HG03558 (cell line): ENCODE measurements around the gene DUSP6.
"Not testable (repeated sequence)": the region's sequence is repeated elsewhere in the genome, so short reads cannot be mapped to it uniquely, and the experiment has no call there.

Source experiments
- ATAC-seq: cut with Tn5 transposase; IDR thresholded peaks from one replicate; pipeline ENCODE4 v1.9.1; 2021; ENCODE audit warnings: moderate number of reproducible peaks; ENCODE audit not compliant: unreplicated experiment; ENCODE audit errors: extremely low read depth

Gene DUSP6

DNA sequence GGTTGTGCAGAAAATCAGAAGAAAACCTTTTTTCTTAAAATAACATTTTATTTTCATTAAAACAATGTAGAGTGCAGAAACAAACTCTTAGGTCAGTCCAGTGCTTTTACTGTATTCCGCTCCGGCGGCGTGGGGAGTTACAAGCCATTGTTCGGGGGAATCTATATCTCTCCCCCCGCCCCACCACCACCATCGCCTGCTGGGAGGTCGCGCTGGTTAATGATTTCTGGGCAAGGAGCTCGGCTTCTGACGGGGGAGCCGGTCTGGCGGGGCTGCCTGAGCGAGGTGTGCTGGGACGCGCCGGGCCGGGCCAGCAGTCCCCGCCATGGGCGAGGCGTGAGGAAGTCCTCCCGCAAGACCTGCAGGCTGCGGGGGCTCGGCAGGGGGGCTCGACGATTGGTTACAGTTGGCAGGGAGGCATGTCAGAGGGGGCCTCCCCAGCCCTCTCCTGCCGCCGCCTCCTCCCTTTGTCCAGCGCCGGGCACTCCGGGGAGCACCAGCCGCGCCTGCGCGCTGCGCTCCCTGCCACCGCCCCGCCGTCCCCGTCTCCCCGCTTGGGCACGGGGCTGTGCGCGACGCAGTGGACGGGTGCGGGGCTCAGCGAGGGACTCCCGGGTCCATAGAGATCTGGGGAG is 1.0 kb upstream of the DUSP6 start:
- ATAC-seq: no peak

DNA sequence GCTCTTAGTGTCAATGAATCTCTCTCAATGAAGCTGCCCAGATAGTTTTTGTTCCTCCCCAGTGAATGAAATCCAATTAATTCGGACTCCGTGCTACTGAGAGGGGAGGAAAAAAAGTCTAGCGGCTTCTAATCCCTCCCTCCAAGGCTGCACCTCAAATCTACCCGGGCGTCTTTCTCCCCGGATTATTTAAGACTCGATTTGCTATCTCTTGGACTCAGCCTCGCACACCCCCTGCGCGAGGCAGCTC is 134 bp downstream of the DUSP6 start:
- ATAC-seq: no peak

DNA sequence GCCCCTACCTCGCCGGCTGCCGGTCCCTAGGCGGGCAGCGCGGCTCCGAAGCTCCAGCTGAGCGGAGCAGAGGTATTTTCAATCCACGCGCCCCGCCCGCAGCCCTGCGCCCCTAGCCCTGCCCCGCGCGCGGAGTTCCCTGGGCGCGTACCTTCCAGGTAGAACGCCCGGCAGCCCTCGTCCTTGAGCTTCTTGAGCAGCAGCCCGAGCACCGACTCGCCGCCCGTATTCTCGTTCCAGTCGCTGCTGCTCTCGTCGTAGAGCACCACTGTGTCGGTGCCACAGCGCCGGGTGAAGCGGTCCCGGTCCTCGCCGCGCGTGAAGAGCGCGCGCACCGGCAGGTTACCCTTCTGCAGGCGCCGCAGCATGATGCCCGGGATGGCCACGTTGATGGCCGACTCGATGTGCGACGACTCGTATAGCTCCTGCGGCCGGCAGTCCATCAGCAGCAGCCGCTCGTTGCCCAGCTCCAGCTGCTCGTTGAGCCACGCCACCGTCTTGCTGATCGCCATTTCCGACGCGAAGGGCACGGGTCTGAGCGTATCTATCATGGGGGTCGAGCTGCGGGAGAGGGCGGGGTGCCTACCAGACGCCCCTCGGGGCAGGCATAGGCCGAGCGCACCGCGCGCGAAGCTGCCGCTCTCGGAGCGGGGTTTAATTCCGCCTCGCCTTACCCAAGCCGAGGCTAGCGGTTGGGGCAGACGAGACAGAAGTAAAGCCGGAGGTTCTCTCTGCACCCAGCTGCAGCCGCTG is 636 bp downstream of the DUSP6 start:
- no peak for ATAC-seq

DNA sequence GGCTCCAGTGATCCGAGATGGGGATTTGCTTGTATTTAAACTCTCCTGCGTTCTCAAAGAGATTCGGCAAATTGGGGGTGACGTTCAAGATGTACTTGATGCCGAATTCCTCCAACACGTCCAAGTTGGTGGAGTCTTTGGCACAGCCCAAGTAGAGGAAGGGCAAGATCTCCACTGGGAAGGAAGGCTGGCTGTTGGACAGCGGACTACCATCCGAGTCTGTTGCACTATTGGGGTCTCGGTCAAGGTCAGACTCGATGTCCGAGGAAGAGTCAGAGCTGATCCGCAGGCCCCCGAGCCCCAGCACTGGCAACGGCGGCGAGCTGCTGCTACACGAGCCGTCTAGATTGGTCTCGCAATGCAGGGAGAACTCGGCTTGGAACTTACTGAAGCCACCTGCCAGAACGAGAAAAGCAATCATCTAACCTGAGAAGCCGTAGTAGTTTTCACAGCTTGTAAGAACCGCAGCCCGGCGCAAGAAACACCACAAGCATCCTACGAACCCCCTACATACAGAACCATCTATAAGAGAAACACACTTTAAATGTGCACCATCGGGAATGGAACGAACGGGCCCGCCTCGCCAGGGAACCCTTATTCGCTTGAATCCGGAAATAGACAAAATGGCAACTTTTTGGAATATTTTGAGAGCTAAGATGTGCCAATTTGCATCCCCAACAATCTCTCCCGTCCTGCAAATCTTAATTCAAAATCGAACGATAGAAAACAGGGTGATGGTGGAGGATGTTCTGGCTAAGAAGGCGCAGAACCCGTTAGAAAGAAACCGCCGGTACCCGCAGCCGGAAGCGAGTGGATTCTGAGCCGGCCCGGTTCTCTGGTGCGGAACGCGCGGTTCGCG is 1.4 kb downstream of the DUSP6 start:
- no peak for ATAC-seq

DNA sequence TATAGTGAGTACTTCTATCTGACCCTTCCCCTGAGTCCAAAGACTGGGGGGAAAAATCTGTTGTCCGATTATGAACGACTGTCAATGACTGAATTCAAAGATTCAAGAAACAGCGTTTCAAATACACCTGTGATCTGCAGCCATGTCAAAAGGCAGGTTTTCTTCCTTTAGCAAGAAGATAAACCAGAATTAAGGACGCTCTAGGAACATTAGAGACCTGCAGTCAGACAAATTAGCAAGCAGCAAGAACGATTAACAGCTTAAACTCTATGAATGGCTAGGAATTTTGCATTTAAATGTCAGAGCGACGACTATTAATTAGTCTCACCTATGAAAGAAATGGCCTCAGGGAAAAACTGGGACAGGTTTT is 2.1 kb downstream of the DUSP6 start:
- ATAC-seq: no peak

DNA sequence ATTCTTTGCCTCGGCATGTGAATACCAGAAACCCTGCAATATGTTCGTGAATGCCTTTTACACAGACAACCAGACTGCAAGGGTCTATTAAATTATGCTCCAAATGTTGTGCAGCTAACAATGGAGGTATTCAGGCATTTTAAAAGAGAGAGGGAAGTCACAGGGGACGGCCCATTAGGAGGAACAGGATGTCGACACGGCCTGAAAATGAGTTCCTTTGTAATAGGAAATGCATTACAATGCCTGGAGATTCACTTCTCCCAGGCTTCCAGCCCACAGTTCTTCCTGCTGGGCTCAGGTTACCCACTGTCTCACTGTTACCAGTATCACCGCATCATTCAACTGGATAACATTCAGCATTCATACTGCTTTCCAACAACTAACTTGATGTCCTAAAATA is 2.5 kb downstream of the DUSP6 start:
- no peak for ATAC-seq

DNA sequence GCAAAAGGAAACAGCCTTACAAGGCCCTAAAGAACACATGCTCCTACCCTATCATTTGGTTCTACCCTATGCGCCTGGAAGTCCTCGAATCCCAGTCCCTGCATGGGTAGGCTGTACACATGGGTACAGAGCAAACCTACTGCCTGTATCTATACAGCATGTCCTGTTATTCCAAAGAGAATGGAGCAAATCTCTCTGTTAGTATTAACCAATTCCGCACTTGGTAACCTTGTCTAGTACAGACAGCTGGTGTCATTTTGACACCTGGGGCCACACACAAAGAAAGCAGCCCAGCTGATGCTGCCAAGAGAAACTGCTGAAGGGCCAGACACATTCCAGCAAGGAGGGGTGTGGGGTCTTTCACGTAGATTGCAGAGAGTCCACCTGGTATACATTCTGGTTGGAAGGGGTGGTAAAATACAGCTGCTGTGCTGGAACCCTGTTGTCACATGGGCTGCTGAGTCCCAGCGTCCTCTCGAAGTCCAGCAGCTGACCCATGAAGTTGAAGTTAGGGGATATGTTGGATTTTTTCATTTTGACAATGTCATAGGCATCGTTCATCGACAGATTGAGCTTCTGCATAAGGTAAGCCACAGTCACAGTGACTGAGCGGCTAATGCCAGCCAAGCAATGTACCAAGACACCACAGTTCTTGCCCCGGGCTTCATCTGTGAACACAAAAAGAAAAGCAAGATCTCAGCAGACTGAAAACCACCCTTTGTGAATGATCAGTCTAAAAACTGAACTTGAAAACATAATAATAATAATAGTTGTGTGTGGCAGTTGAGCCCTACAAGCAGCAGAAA is 3.2 kb downstream of the DUSP6 start:
- ATAC-seq: no peak

DNA sequence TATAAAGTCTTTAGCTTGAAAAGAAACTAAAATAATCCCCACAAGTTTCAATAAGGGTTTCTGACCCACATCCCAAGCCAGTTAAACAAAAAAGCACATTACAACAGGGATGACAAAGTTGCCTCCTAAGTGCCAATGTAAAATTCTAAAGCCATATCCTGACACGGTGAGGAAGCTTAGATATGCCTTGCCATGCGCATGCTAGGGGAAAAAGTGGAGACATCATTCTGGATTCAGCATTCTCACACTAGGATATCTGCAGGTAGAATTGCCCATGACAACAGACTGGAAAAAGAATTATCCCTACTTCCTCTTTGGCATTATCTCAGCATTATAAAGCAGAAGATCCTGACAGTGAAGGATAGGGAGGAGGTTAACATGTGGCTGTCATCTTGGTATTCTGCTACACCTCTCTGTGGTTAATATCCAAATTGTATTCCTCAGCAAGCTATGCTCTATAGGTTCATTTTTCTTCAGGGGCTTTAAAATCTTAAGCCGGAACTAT is 4.9 kb downstream of the DUSP6 start:
- no peak for ATAC-seq

DNA sequence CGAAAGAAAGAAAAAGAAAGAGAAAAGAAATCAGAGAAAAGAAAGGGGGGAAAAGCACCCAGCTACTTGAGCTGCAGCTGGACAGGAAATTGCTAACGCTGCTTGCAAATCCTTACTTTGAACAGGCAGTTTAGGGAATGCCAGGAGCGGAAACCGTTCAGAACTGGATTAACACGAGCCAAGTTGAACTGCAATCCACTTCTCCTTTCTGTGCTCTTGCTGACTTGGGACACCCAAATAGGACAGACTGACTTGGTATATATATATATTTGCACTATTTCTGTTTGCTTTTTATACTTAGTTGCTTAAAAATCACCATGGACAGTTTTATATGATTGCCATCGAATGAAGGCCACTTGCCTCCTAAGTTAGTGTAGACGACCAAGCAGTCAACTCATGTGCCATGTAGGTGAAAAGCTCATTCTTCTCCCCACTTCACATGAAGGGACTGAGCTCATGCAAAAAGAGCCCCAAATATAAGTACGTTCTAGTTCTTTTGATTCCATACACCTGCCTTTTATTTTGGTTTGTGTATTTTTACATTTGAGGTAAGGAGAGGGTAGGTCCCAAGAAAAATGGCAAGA is 5.5 kb downstream of the DUSP6 start:
- ATAC-seq: no peak

DNA sequence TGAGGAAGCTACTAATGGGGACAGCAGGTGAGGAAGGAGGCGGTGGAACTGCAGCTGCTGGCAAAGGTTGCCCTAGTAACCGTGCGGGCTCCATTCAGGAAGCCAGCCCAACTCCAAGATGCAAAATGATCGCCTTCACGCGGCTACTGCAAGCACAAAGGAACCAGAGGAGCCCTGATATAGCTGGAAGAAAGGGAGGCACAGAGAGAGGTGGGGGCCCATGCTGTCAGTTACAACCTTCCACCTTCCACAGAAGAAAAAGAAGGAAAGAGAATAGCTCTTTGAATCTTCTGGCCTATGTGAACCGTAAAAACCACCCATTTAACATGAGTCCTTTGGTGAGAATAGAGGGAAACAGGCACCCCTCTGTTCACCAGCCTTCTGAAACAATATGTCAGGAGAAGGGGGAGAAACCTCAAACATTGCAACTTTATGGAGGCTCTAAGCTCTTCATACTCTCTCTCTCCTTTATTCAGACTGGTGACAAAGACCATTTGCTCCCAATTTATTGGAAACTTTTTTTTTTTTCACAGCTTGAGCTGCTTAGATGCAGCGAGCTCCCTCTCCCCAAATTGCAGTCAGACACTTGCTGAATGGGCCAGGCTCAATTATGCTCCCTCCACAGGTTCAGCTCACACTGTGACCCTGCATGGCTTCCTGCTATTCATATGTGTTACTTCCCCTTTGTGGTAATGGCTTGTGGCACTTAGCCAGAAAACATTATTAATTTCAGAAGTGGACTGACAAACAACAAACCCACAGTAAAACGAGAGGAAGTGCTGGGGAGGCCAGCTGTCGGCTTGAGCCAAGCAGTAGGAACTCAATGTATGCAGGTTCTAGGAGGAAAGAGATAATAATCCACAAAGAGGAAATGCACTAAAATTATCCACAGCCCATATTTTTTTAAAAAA is 6.2 kb downstream of the DUSP6 start:
- peak; percentile 99 for ATAC-seq

DNA sequence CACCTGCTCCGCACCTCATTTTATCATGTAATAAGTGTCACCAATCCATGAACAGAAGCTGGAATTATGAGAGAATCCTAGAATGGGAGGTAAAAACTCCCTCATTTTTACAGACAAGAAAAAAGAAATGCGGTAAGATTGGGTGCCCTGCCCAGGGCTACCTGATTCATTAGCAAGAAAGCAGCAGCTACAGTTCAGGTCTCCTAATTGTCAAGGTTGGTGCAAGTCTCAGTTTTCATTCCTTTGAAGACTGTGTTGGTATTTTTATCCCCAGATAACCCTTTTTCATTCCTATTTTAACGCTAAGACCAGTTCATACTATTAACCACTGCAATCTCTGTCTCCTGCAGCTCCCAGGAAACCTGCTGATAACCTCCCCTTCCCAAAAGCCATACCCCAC is 6.9 kb downstream of the DUSP6 start:
- ATAC-seq: no peak

DNA sequence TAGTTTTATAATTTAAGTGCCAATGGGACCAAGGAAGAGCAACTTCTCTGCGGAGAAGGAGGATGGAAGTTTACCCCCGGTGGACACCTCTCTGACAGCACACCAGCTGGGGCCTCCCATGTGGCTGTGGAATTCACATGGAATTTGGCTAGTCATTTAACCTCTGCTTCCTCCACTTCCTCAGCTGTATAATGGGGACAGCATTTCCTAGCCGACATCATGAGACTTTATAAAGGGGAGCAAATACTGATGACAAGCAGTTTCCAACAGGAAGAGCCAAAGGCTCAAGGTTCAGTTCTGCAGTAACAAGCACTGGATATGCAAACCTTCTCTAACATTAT is 7.5 kb downstream of the DUSP6 start:
- no peak for ATAC-seq

DNA sequence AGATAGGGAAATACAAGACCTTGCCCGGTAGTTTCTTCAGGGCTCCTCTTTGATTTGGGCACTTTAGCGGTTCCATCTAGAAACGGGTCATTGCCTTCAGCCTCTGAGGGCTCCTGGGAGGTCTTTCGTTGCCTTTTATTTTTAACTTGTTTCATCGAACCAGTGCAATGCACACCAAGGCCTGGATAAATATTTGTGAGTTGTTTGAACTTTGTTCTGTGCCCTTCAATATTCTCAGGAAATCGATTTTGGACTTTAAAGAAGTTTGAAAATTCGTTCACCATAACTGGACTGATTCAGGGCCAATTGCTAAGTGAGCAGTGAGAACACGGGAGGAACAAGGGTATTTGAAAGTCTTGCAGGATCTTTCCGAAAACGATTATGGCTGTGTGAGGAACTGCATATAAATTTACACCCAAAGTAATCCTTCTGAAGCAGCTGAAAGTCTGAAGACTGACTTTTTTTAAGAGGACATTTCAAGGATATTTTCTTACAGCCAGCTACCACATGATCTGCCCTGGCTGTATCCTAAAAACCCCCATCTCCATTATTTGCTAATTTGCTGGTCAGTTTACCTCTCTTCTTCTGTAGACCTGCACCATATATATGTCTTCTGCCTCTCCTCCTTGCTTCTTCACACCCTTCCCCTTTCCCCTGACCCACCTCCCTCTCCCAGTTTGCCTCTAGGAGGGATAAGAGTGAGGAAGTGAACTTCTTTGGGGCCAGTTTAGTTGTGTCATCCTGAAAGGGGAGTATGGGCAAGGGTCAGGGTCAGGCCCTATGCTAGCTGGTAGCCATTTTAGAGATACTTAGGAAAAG is 8.0 kb downstream of the DUSP6 start:
- no peak for ATAC-seq

DNA sequence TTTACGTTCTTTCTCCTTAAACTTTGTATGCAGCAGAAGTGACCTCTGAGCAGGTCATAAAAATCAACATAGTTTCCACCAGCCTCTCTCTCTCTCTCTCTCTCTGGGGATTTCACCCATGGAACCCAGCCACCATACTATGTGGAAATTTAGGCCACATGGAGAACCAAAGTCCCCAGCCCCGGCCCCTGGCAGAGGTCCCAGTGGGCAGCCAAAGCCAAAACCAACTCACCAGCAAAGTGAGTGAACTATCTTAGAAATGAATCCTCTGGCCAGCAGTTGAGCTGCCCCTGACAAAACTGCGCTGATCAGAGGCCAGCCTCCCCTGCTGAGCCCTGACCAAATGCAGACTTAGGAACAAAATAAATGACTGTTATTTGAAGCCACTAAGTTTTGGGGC is 9.2 kb downstream of the DUSP6 start:
- no peak for ATAC-seq

DNA sequence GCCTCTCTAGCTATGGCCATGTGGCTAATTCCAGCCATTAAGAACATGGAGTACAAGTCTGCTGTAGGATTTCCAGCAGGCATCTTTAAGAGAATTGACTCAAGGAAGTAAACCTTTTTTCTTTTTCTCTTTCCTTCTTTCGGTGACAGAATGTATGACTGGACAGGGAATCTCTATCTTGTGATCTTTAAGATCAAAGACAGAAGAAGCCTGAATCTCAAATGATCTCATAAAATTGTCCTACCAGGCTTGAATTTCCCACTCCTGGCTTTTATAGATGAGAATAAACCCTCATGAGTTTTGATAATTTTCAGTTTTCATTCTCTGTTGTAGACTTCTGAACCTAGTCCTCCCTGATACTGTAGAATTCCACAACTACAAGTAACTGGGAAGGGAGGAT is 11.4 kb downstream of the DUSP6 start:
- no peak for ATAC-seq

DNA sequence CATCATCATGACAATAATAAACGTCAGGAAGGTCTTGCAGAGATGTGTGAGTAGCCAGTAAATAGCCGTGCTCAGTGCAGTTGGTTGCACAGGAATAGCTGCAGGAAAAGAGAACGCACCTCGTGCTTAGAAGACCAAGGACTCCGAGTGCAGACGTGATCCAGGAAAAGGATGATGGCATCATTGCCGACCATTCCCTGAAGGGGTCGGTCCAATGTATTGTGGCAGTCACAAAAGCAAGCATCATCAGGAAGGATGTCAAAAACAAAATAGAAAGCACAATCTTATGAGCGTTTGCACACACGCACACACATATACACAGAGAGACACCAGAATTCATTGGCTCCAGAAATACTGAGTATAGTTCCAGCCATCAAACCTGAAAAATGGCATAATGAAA is 12.8 kb downstream of the DUSP6 start:
- ATAC-seq: no peak

DNA sequence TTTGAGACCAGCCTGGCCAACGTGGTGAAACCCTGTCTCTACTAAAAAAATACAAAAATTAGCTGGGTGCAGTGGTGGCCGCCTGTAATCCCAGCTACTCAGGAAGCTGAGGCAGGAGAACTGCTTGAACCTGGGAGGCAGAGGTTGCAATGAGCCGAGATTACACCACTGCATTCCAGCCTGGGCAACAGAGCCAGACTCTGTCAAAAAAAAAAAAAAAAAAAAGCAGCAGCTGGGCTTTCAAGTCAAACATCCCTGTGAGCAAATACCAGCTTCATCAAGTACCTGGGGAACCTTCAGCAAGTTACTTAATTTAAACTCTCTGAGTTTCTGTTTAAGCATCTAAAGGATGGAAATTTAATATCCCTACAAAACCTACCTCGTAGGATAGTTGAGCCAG is 15.2 kb downstream of the DUSP6 start:
- ATAC-seq: not testable (repeated sequence)

DNA sequence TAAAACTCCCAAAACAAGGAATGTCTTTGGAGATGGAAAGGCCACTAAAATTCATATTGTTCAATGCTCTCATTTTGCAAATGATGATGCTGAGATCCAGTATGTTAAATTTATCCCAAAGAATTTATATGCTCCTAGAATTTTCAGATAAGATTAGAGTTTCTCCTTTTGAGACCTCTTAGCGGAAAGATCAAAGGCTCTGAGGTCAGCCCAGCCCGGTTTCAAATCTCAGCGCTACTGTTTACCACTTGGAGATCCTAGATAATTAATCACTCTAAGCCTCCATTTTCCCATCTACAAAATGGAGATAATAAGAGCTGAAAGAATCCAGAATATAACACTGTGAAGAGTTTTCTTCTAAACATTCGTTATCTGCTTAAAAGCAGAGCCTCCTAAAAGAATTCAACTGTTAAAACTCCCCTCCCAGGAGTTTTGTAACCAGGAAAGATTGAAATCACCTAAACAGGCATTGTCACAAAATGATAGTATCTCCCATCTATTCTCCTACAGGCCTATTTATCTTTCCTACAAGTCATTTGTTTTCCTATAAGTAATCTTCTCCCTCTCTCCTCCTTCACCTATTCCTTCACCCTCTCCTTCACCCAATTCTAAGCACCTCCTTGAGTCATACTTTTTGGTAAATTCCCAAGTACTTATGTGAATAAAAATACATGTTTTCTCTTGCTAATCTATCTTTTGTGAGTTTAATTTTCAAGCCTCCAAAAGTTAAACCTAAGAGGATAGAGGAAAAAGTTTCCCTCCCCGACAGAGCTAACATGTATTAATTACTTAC is 16.7 kb downstream of the DUSP6 start:
- no peak for ATAC-seq
